Natural killer cell (primary cell): ENCODE data around the gene CRAMP1. TPM values are rescaled to one million over a fixed set of nuclear protein-coding genes. Genes with fewer than 3 reads are reported as not detected.
A peak's percentile ranks its signal among the peaks of the same experiment; 100 is the strongest.

ENCODE experiments used
- ATAC-seq, 3 donors: fragments of 150-1000 bp in 2 of 3; fragments of 200-7000 bp in 1 of 3; cut with Tn5 transposase; 1 replicate in 1 of 3; 2 replicates in 2 of 3; pipeline ENCODE4 v1.10.0; 2021; ENCODE audit warnings: mild to moderate bottlenecking in 2 of 3, moderate library complexity in 2 of 3
- DNase-seq, 2 donors: peaks; one replicate each; pipeline versions ENCODE4 v3.0.0 to v3.0.0-alpha.2; 2013 to 2021; ENCODE audit warnings: mixed read lengths in 1 of 2
- H3K27ac ChIP-seq: one replicate; pipeline ENCODE4 v1.5.1; 2013; ENCODE audit warnings: mild to moderate bottlenecking, low read length
- H3K27me3 ChIP-seq: one replicate; pipeline ENCODE4 v1.6.1; 2013; ENCODE audit warnings: low read length; ENCODE audit not compliant: control insufficient read depth, insufficient read depth
- H3K36me3 ChIP-seq: one replicate; pipeline ENCODE4 v1.6.1; 2013; ENCODE audit warnings: low read length; ENCODE audit not compliant: control insufficient read depth, insufficient read depth
- H3K4me1 ChIP-seq: one replicate; pipeline ENCODE4 v1.6.1; 2013; ENCODE audit warnings: low read length; ENCODE audit not compliant: control insufficient read depth, insufficient read depth
- H3K4me3 ChIP-seq: one replicate; pipeline ENCODE4 v1.5.1; 2013; ENCODE audit warnings: low read length
- H3K9me3 ChIP-seq: one replicate; pipeline ENCODE4 v1.6.1; 2013; ENCODE audit warnings: low read length; ENCODE audit not compliant: control insufficient read depth, insufficient read depth
- H3K27ac Mint-ChIP-seq, 2 donors: one replicate each; pipeline ENCODE4 v1.8.0; 2022; ENCODE audit warnings: mild to moderate bottlenecking in 2 of 2, mixed read lengths in 2 of 2, moderate library complexity in 1 of 2
- H3K27me3 Mint-ChIP-seq, 2 donors: one replicate each; pipeline ENCODE4 v1.8.0; 2022; ENCODE audit warnings: low read depth in 2 of 2, mixed read lengths in 2 of 2
- H3K36me3 Mint-ChIP-seq: one replicate; pipeline ENCODE4 v1.8.0; 2022; ENCODE audit warnings: mixed read lengths
- H3K4me1 Mint-ChIP-seq, 2 donors: one replicate each; pipeline ENCODE4 v1.8.0; 2022; ENCODE audit warnings: mixed read lengths in 2 of 2
- H3K4me3 Mint-ChIP-seq: one replicate; pipeline ENCODE4 v1.8.0; 2022; ENCODE audit warnings: mild to moderate bottlenecking, moderate library complexity, mixed read lengths
- H3K9me3 Mint-ChIP-seq, 2 donors: one replicate each; pipeline ENCODE4 v1.8.0; 2022; ENCODE audit warnings: mixed read lengths in 2 of 2
- WGBS: methylation state at CpG from one replicate; pipeline ENCODE4 v1.1.7; 2013; ENCODE audit warnings: missing lambda C conversion rate; ENCODE audit not compliant: insufficient coverage; 5-methylcytosine and 5-hydroxymethylcytosine counted together
- intact Hi-C: fragments of 100-400 bp; cut with micrococcal nuclease; formaldehyde crosslinking; loops from one replicate; pipeline ENCODE4 v1.14.2; 2022
- total RNA-seq, 4 donors: library from RNA; stranded (reverse); fragments of 120-200 nt in 1 of 4; gene quantifications; one replicate each; pipeline versions ENCODE4 v1.2.3 to v1.2.4, GENCODE V29; 2013 to 2022
- TF ChIP-seq, protein P1 (sequence below): fragments of 200-600 bp; IDR thresholded peaks from one replicate; pipeline ENCODE4 v1.8.0; 2022; ENCODE audit warnings: antibody characterized with exemption

Gene CRAMP1
- total RNA-seq, 3 donors from 2014 or later (not counting 1 experiment from before 2014, with no cell fraction given): 47.8 to 49.8 (median 49.6) TPM

DNA sequence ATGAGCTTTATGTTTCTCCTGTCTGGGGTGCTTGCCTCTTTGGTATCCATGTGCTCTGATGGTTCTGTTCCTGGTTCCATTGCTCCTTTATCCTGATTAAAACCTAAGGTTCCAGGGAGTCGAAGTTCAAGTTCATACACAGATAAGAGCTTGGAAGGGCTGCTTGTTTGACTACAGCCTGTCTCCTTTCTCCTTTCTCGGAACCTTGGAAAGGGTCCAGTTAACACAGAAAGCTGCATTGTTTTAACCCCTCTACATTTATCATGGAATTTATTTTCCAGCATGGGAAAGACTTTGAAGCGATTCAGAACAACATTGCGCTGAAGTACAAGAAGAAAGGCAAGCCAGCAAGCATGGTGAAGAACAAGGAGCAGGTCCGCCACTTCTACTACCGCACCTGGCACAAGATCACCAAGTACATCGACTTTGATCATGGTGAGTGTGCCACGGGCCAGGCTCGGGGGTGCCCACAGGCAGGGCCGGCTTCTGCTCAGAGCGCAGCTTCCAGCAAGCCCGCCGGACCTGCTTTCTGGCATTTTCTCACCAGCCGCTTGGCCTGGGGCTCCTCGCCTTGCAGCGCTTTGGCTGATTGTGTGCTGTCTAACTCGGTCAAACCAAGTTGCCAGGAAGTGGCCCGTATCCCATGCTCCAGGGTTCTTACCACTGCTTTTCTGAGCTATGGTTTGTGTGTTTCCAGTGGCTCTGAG lies 19.9 kb downstream of the CRAMP1 start:
- H3K9me3 Mint-ChIP-seq: no peaks in the 10 kb centered on the region
- Histone ChIP-seq H3K9me3 (no peaks in the 10 kb centered on the region), H3K27ac (no peak overlapping the region), H3K27me3 (no peaks in the 10 kb centered on the region), H3K36me3 (peaks cover 43% of the 10 kb centered on the region), H3K4me1 (peaks cover 17% of the 10 kb centered on the region), H3K4me3 (no peak overlapping the region)
- no peak overlapping the region for H3K4me3 Mint-ChIP-seq
- ATAC-seq (no peak), DNase-seq (no peak)
- H3K4me1 Mint-ChIP-seq: peaks cover 19 to 41% of the 10 kb centered on the region in 2 donors
- 96% methylated on average over 18 of the region's 18 CpGs for WGBS
- no peak overlapping the region for H3K27ac Mint-ChIP-seq
- H3K27me3 Mint-ChIP-seq: no peaks in the 10 kb centered on the region
- no peaks in the 10 kb centered on the region for H3K36me3 Mint-ChIP-seq
- intact Hi-C loops: no loop called here
- TF ChIP-seq, protein P1, sequence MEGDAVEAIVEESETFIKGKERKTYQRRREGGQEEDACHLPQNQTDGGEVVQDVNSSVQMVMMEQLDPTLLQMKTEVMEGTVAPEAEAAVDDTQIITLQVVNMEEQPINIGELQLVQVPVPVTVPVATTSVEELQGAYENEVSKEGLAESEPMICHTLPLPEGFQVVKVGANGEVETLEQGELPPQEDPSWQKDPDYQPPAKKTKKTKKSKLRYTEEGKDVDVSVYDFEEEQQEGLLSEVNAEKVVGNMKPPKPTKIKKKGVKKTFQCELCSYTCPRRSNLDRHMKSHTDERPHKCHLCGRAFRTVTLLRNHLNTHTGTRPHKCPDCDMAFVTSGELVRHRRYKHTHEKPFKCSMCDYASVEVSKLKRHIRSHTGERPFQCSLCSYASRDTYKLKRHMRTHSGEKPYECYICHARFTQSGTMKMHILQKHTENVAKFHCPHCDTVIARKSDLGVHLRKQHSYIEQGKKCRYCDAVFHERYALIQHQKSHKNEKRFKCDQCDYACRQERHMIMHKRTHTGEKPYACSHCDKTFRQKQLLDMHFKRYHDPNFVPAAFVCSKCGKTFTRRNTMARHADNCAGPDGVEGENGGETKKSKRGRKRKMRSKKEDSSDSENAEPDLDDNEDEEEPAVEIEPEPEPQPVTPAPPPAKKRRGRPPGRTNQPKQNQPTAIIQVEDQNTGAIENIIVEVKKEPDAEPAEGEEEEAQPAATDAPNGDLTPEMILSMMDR: no peak

DNA sequence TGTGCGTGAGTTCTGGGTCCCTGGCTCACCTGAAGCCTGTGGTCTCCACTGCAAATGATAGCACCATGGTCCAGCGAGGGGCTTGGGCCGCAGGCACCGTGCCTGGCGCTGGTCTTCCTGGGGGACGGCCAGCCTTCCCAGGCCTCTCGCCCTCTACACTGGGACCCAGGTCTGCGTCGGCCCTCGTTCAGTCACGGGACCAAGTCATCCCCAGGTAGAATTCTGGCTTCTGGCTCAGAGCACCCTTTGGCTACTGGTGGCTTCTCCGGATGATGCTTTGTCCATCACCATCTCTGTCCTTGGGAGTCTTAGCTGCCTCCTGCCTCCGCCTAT lies 20.4 kb downstream of the CRAMP1 start:
- Mint-ChIP-seq H3K4me3 (no peak overlapping the region), H3K27me3 (no peaks in the 10 kb centered on the region), H3K36me3 (no peaks in the 10 kb centered on the region), H3K4me1 (peaks cover 24 to 41% of the 10 kb centered on the region in 2 donors), H3K9me3 (no peaks in the 10 kb centered on the region), H3K27ac (peak overlapping the region in 1 of 2 donors; percentile 51)
- intact Hi-C loops: no loop called here
- no peak overlapping the region for H3K4me3 ChIP-seq
- no peaks in the 10 kb centered on the region for H3K27me3 ChIP-seq
- no peak overlapping the region for H3K27ac ChIP-seq
- ATAC-seq (no peak), DNase-seq (no peak)
- peaks cover 22% of the 10 kb centered on the region for H3K4me1 ChIP-seq
- TF ChIP-seq, protein P1: no peak
- peaks cover 39% of the 10 kb centered on the region for H3K36me3 ChIP-seq
- WGBS: 98% methylated on average over 13 of the region's 13 CpGs
- H3K9me3 ChIP-seq: no peaks in the 10 kb centered on the region

GRCh38 chr16:1633310-1633709 lies 21.1 kb downstream of the CRAMP1 start:
- no peaks in the 10 kb centered on the region for H3K9me3 Mint-ChIP-seq
- DNase-seq (no peak), ATAC-seq (no peak)
- peaks cover 40% of the 10 kb centered on the region for H3K36me3 ChIP-seq
- no peak overlapping the region for H3K27ac ChIP-seq
- 95% methylated on average over 12 of the region's 12 CpGs for WGBS
- no peaks in the 10 kb centered on the region for H3K36me3 Mint-ChIP-seq
- H3K9me3 ChIP-seq: no peaks in the 10 kb centered on the region
- no peaks in the 10 kb centered on the region for H3K27me3 ChIP-seq
- no peak overlapping the region for H3K4me3 ChIP-seq
- no peaks in the 10 kb centered on the region for H3K27me3 Mint-ChIP-seq
- peak overlapping the region in 1 of 2 donors; percentile 83 for H3K27ac Mint-ChIP-seq
- intact Hi-C loops: no loop called here
- H3K4me3 Mint-ChIP-seq: no peak overlapping the region
- TF ChIP-seq, protein P1: no peak
- H3K4me1 ChIP-seq: peaks cover 29% of the 10 kb centered on the region
- H3K4me1 Mint-ChIP-seq: peaks cover 31 to 48% of the 10 kb centered on the region in 2 donors

DNA sequence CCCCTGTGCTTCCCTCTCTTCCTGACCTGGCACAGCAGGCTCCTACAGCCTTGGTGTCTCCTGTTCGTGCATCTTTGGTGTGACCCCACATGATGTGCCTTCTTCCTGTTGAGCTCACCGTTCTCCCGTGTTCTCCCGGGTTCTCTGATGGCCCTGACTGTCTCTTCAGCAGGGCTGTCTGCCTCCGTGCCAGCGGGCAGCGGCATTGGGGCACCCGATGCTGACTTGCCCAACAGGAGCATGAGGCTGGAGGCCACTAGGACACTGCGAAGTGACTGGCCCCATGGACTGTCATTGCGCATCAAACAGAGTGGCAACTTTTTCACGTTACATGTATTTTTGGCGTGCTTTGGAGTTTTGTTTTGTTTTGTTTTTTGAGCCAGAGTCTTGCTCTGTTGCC lies 22.4 kb downstream of the CRAMP1 start:
- no peak overlapping the region for H3K4me3 ChIP-seq
- no peak overlapping the region for H3K4me3 Mint-ChIP-seq
- H3K4me1 ChIP-seq: peaks cover 41% of the 10 kb centered on the region
- peak overlapping the region; percentile 83 to 90 for H3K27ac Mint-ChIP-seq
- no peaks in the 10 kb centered on the region for H3K27me3 Mint-ChIP-seq
- peak overlapping the region; percentile 18 for H3K27ac ChIP-seq
- H3K9me3 Mint-ChIP-seq: no peaks in the 10 kb centered on the region
- no peaks in the 10 kb centered on the region for H3K27me3 ChIP-seq
- intact Hi-C loops: no loop called here
- 89% methylated on average over 12 of the region's 12 CpGs for WGBS
- peaks cover 48% of the 10 kb centered on the region for H3K36me3 ChIP-seq
- peaks cover 37 to 52% of the 10 kb centered on the region in 2 donors for H3K4me1 Mint-ChIP-seq
- ATAC-seq (no peak), DNase-seq (no peak)
- H3K36me3 Mint-ChIP-seq: no peaks in the 10 kb centered on the region
- TF ChIP-seq, protein P1: no peak
- no peaks in the 10 kb centered on the region for H3K9me3 ChIP-seq
